NB4 (cell line): ENCODE results near the gene MAD1L1.

Source experiments
- CTCF ChIP-seq: IDR thresholded peaks from one replicate; pipeline ENCODE4 v1.5.1; 2012; ENCODE audit warnings: low read depth, low read length
- MAX ChIP-seq: IDR thresholded peaks from 2 replicates; pipeline ENCODE4 v1.6.1; 2011; ENCODE audit warnings: low read depth, low read length
- POLR2A ChIP-seq: IDR thresholded peaks from 2 replicates; pipeline ENCODE4 v1.6.1; 2011; ENCODE audit warnings: mild to moderate bottlenecking; ENCODE audit not compliant: insufficient read length; ENCODE audit errors: extremely low read depth

GRCh38 chr7:2281541-2281940 lies 48.8 kb upstream of the MAD1L1 start:
- no peak for TF ChIP-seq CTCF
- no peak for TF ChIP-seq POLR2A
- no peak for TF ChIP-seq MAX
